IMR-90 (cell line): ENCODE results near the gene SFSWAP. TPM values are rescaled to one million over a fixed set of nuclear protein-coding genes. Genes with fewer than 3 reads are reported as not detected.

Source experiments
- microRNA-seq, 2 experiments: library from miRNA; stranded (forward) in 1 of 2; unstranded in 1 of 2; fragments of 10-50 nt in 1 of 2; fragments of <30 nt in 1 of 2; gene quantifications in 1 of 2; microRNA quantifications in 1 of 2; one replicate each; pipeline versions ENCODE3 to v1.1.0; 2013 to 2020; ENCODE audit not compliant: insufficient read depth in 1 of 2, insufficient read length in 1 of 2, unreplicated experiment in 1 of 2
- polyA plus RNA-seq, 3 experiments: library from polyadenylated mRNA; depleted of rRNA; stranded (reverse); fragments of >200 nt; gene quantifications; 2 replicates each; pipeline ENCODE4 v1.2.3, GENCODE V29; 2012; ENCODE audit warnings: low replicate concordance in 1 of 3
- small RNA-seq, 5 experiments: library from RNA; depleted of rRNA; stranded (forward); fragments of <200 nt; gene quantifications; one replicate each; pipeline ENCODE3, GENCODE V24; 2012
- total RNA-seq: library from RNA; depleted of rRNA; stranded (reverse); fragments of >200 nt; gene quantifications from 2 replicates; pipeline ENCODE4 v1.2.3, GENCODE V29; 2012; rRNA removed

SFSWAP gene
- total and polyA plus RNA-seq, 2 of the 4 experiments (the other 2 are of a cell fraction), result 19.7 to 22.4 TPM

Small RNAs within 50 kb of the gene (microRNA-seq; reads per million reads assigned to microRNA genes)
- gene RNA5SP377 (ENCODE audit: insufficient read depth, insufficient read length) (not detected), gene RNA5SP378 (ENCODE audit: insufficient read depth, insufficient read length) (not detected), gene RNU6-1017P (ENCODE audit: insufficient read depth, insufficient read length) (not detected)

Small RNAs within 50 kb of the gene (small RNA-seq; reads per million reads assigned to genes)
- gene RNA5SP377 (0 reads per million in 5 experiments), gene RNA5SP378 (0 reads per million in 5 experiments), gene RNU6-1017P (0 reads per million in 5 experiments)

Other genes with a start within 250 kb of the SFSWAP start
- 1.4 and 1.7 TPM in 2 replicates for gene MMP17, start 117.3 kb downstream of the SFSWAP start, total RNA-seq
- gene MMP17, start 117.3 kb downstream of the SFSWAP start, polyA plus RNA-seq (2012; rRNA removed), result 11.8 and 15.9 TPM in 2 replicates
- gene ULK1, start 183.5 kb downstream of the SFSWAP start, total RNA-seq, result 1.8 and 1.9 TPM in 2 replicates
- 19.2 and 20.0 TPM in 2 replicates for gene ULK1, start 183.5 kb downstream of the SFSWAP start, polyA plus RNA-seq (2012; rRNA removed)
- gene PUS1, start 218.2 kb downstream of the SFSWAP start, total RNA-seq, result 11.4 and 14.0 TPM in 2 replicates
- 33.1 and 36.7 TPM in 2 replicates for gene PUS1, start 218.2 kb downstream of the SFSWAP start, polyA plus RNA-seq (2012; rRNA removed)
- 4.3 and 5.3 TPM in 2 replicates for gene EP400, start 238.9 kb downstream of the SFSWAP start, total RNA-seq
- 10.3 and 11.4 TPM in 2 replicates for gene EP400, start 238.9 kb downstream of the SFSWAP start, polyA plus RNA-seq (2012; rRNA removed)